HepG2 (cell line): ENCODE data around the gene PDE4D. TPM values are rescaled to one million over a fixed set of nuclear protein-coding genes. Genes with fewer than 3 reads are reported as not detected.

Experiments used
- ATAC-seq: fragments of 200-7000 bp; cut with Tn5 transposase; 3 replicates; pipeline ENCODE4 v1.9.1; 2020; ENCODE audit warnings: mild to moderate bottlenecking, moderate library complexity
- BruUV-seq: library from RNA; stranded (reverse); fragments of 400-500 nt; replicated peaks from 2 replicates; lab custom pipeline; 2021; lab: Mats Ljungman, UMichigan
- CTCF ChIA-PET: fragments of 300-600 bp; formaldehyde crosslinking; extraction: SDS; loops from one replicate; lab custom pipeline; 2021; ENCODE audit warnings: low total read pairs, inconsistent platforms, low intra/inter-chr PET ratio; lab: Yijun Ruan, JAX
- POLR2A ChIA-PET: fragments of 350-600 bp; sonication (Branson Sonifier 250); formaldehyde crosslinking; loops from one replicate; lab custom pipeline; 2020; ENCODE audit warnings: antibody characterized with exemption, inconsistent platforms; lab: Yijun Ruan, JAX
- DNase-seq: peaks from one replicate; pipeline ENCODE4 v3.0.0-alpha.2; 2015; ENCODE audit warnings: low spot score
- FAIRE-seq: peaks from 3 replicates; lab custom pipeline; 2011; peaks lifted over from hg19 to GRCh38; lab: Jason Lieb, UNC
- H2AFZ ChIP-seq: one replicate; pipeline ENCODE4 v1.6.1; 2011; ENCODE audit warnings: low read length, inconsistent platforms
- H3K27ac ChIP-seq: fragments of 300-600 bp; 3 replicates; pipeline ENCODE4 v1.8.0; 2011; ENCODE audit warnings: mixed run types, mild to moderate bottlenecking, mixed read lengths, low read length, inconsistent platforms; ENCODE audit not compliant: insufficient read depth; ENCODE audit errors: extremely low read length
- H3K27me3 ChIP-seq, 2 experiments: fragments of 200-600 bp in 1 of 2; 2 replicates in 1 of 2; 3 replicates in 1 of 2; pipeline versions ENCODE4 v1.6.0 to v1.8.0; 2011; ENCODE audit warnings: low read length in 2 of 2, mild to moderate bottlenecking in 2 of 2, moderate library complexity in 2 of 2, inconsistent platforms in 1 of 2; ENCODE audit not compliant: insufficient read depth in 2 of 2, control insufficient read depth in 1 of 2
- H3K36me3 ChIP-seq, 2 experiments: fragments of 200-600 bp in 1 of 2; replicated peaks in 1 of 2; 2 replicates in 1 of 2; 3 replicates in 1 of 2; pipeline versions ENCODE4 v1.5.1 to v1.8.0; 2011; ENCODE audit warnings: low read length in 2 of 2, inconsistent platforms in 1 of 2; ENCODE audit not compliant: insufficient read depth in 2 of 2, control insufficient read depth in 1 of 2
- H3K4me1 ChIP-seq: 2 replicates; pipeline ENCODE4 v1.5.1; 2012; ENCODE audit warnings: low read length, inconsistent platforms; ENCODE audit not compliant: insufficient read depth
- H3K4me2 ChIP-seq: 2 replicates; pipeline ENCODE4 v1.6.0; 2011; ENCODE audit warnings: low read depth, low read length, inconsistent platforms
- H3K4me3 ChIP-seq, 3 experiments: fragments of 200-600 bp in 1 of 3; sonication (generic), shearing (Covaris generic) in 1 of 3; replicated peaks in 1 of 3; 2 replicates each; pipeline ENCODE4 v1.5.1; 2011 to 2016; ENCODE audit warnings: low read length in 3 of 3, inconsistent platforms in 2 of 3, low read depth in 2 of 3, mild to moderate bottlenecking in 2 of 3, control low read depth in 1 of 3, mixed read lengths in 1 of 3; ENCODE audit not compliant: insufficient read depth in 1 of 3
- H3K79me2 ChIP-seq: one replicate; pipeline ENCODE4 v1.6.1; 2011; ENCODE audit warnings: low read length, inconsistent platforms; ENCODE audit not compliant: insufficient read depth
- H3K9ac ChIP-seq: 2 replicates; pipeline ENCODE4 v1.6.0; 2011; ENCODE audit warnings: mild to moderate bottlenecking, low read depth, low read length, inconsistent platforms; ENCODE audit not compliant: insufficient read depth
- H3K9me3 ChIP-seq: 2 replicates; pipeline ENCODE4 v1.5.1; 2012; ENCODE audit warnings: mild to moderate bottlenecking, low read length
- H4K20me1 ChIP-seq: 2 replicates; pipeline ENCODE4 v1.6.0; 2011; ENCODE audit warnings: inconsistent platforms, mild to moderate bottlenecking, low read length, moderate library complexity; ENCODE audit not compliant: insufficient read depth
- BRCA1 ChIP-seq: sonication (generic); formaldehyde crosslinking; IDR thresholded peaks from 2 replicates; pipeline ENCODE4 v1.4.0; 2020; ENCODE audit warnings: missing genetic modification reagents
- RELA ChIP-seq: sonication (generic); formaldehyde crosslinking; IDR thresholded peaks from 2 replicates; pipeline ENCODE4 v1.4.0; 2020; ENCODE audit warnings: missing genetic modification reagents
- SALL2 ChIP-seq: sonication (generic); formaldehyde crosslinking; IDR thresholded peaks from 2 replicates; pipeline ENCODE4 v1.8.1; 2023; ENCODE audit warnings: mild to moderate bottlenecking, missing genetic modification reagents, inconsistent platforms
- SUZ12 ChIP-seq: fragments of 150-350 bp; IDR thresholded peaks from 2 replicates; pipeline ENCODE4 v1.6.1; 2014; ENCODE audit warnings: low read depth, low read length
- ZNF224 ChIP-seq: sonication (generic); formaldehyde crosslinking; IDR thresholded peaks from 2 replicates; pipeline ENCODE4 v1.5.0; 2020; ENCODE audit warnings: mild to moderate bottlenecking, missing genetic modification reagents
- ZNF256 ChIP-seq: sonication (generic); formaldehyde crosslinking; conservative IDR thresholded peaks from 2 replicates; pipeline ENCODE4 v1.4.0; 2020; ENCODE audit warnings: missing genetic modification reagents
- ZNF382 ChIP-seq: sonication (generic); formaldehyde crosslinking; IDR thresholded peaks from 2 replicates; pipeline ENCODE4 v1.5.0; 2020; ENCODE audit warnings: missing genetic modification reagents, mild to moderate bottlenecking, borderline replicate concordance
- ZNF670 ChIP-seq: sonication (generic); formaldehyde crosslinking; IDR thresholded peaks from 2 replicates; pipeline ENCODE4 v1.8.0; 2022; ENCODE audit warnings: mild to moderate bottlenecking, missing genetic modification reagents, borderline replicate concordance
- ZNF674 ChIP-seq: sonication (generic); formaldehyde crosslinking; IDR thresholded peaks from 2 replicates; pipeline ENCODE4 v1.5.0; 2020; ENCODE audit warnings: low read depth, mild to moderate bottlenecking, missing genetic modification reagents
- WGBS: methylation state at CpG from one replicate; pipeline ENCODE4 v1.1.6; 2017; ENCODE audit warnings: low lambda C conversion rate; 5-methylcytosine and 5-hydroxymethylcytosine counted together
- in situ Hi-C: cut with HindIII; loops from 2 replicates; pipeline ENCODE4 v1.10.0; 2017; ENCODE audit warnings: low pct_unique_long_range_greater_than_20kb; ENCODE audit not compliant: extremely low pct_ligation_motif_present
- intact Hi-C: fragments of 100-400 bp; cut with micrococcal nuclease; formaldehyde crosslinking; loops from one replicate; pipeline ENCODE4 v1.10.0; 2022; ENCODE audit not compliant: unreplicated experiment
- polyA plus RNA-seq, 8 experiments: library from polyadenylated mRNA; depleted of rRNA in 3 of 8; stranded (reverse) in 7 of 8; unstranded in 1 of 8; fragments of >200 nt; fragmentation: Illumina TruSeq in 4 of 8; extraction: Trizol in 4 of 8; gene quantifications; 2 replicates each; pipeline versions ENCODE4 v1.2.1 to v1.2.3, GENCODE V29; 2011 to 2016; ENCODE audit warnings: low read depth in 4 of 8, missing spikeins in 1 of 8, mixed read lengths in 1 of 8; ENCODE audit not compliant: insufficient read depth in 1 of 8
- total RNA-seq, 5 experiments: library from RNA; depleted of rRNA; stranded (reverse); fragments of >200 nt; fragmentation: Illumina TruSeq; extraction: Trizol; gene quantifications; 2 replicates each; pipeline ENCODE4 v1.2.3, GENCODE V29; 2016; ENCODE audit warnings: low read depth in 1 of 5
- TF ChIP-seq, protein P1 (sequence below): sonication (generic); formaldehyde crosslinking; IDR thresholded peaks from 2 replicates; pipeline ENCODE4 v1.5.0; 2020; ENCODE audit warnings: missing genetic modification reagents
- TF ChIP-seq, protein P2 (sequence below): sonication (generic); formaldehyde crosslinking; IDR thresholded peaks from 2 replicates; pipeline ENCODE4 v1.8.1; 2023; ENCODE audit warnings: missing genetic modification reagents, inconsistent platforms, borderline replicate concordance
- TF ChIP-seq, protein P3 (sequence below): sonication (generic); formaldehyde crosslinking; IDR thresholded peaks from 2 replicates; pipeline ENCODE4 v1.5.0; 2020; ENCODE audit warnings: mild to moderate bottlenecking, missing genetic modification reagents
- TF ChIP-seq, protein P4 (sequence below): sonication (generic); formaldehyde crosslinking; IDR thresholded peaks from 2 replicates; pipeline ENCODE4 v1.8.0; 2022; ENCODE audit warnings: missing genetic modification reagents, mild to moderate bottlenecking, inconsistent platforms, borderline replicate concordance
- TF ChIP-seq, protein P5 (sequence below): sonication (generic); formaldehyde crosslinking; IDR thresholded peaks from 2 replicates; pipeline ENCODE4 v1.4.0; 2020; ENCODE audit warnings: missing genetic modification reagents, mild to moderate bottlenecking, borderline replicate concordance

The PDE4D gene
- total and polyA plus RNA-seq, 2 of the 13 experiments (the other 11 are each of a cell fraction or from before 2014, with no cell fraction given), result 7.0 to 12.2 TPM

DNA sequence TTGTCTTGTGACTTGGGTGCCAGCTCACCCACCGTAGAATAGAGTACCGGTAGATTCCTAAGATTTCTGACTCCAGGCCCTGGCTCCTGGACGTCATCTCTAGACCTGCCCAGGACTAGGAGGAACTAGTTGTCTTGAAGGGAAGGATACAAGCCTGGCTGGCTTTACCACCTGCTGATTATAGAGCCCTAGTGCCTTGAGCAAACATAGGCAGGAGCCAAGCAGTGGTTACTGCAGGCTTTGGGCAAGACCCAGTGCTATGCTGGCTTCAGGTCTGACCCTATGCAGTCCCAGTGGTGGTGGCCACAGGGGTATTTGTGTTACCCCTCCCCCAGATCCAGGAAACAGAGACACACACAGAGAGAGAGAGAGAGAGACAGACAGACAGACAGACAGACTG, 606.2 kb downstream of the PDE4D start (continued):
- TF ChIP-seq, protein P1, sequence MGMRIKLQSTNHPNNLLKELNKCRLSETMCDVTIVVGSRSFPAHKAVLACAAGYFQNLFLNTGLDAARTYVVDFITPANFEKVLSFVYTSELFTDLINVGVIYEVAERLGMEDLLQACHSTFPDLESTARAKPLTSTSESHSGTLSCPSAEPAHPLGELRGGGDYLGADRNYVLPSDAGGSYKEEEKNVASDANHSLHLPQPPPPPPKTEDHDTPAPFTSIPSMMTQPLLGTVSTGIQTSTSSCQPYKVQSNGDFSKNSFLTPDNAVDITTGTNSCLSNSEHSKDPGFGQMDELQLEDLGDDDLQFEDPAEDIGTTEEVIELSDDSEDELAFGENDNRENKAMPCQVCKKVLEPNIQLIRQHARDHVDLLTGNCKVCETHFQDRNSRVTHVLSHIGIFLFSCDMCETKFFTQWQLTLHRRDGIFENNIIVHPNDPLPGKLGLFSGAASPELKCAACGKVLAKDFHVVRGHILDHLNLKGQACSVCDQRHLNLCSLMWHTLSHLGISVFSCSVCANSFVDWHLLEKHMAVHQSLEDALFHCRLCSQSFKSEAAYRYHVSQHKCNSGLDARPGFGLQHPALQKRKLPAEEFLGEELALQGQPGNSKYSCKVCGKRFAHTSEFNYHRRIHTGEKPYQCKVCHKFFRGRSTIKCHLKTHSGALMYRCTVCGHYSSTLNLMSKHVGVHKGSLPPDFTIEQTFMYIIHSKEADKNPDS, result no peak
- no peak for TF ChIP-seq ZNF382 (CRISPR knock-in tag)
- TF ChIP-seq BRCA1 (CRISPR knock-in tag), result no peak

DNA sequence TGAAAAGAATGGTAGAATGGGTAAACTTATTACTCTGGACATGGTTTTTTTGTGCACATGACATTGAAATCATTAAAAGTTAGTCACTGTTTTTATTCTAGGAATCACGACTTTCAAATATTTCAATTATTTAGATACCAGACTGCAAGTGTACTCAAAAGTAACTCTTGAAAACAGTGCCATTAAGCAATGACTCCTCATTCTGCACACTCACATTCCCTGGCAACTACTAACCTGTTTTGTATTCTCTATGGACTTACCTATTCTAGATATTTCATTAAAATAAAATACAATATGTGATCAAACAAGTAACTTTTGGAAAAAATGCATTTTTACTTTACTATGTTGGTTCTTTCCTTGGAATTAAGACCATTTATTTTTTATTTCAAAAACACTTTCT, 607.0 kb downstream of the PDE4D start:
- in situ Hi-C loops (no loop called here), intact Hi-C loops (no loop called here)
- WGBS, result 40% methylated on average over 1 of the region's 1 CpG
- Histone ChIP-seq H3K9me3 (no peaks in the 10 kb centered on the region), H3K4me1 (no peaks in the 10 kb centered on the region), H2AFZ (no peak overlapping the region), H3K79me2 (no peaks in the 10 kb centered on the region), H3K4me2 (no peak overlapping the region), H3K36me3 (no peaks in the 10 kb centered on the region), H3K27me3 (no peaks in the 10 kb centered on the region), H4K20me1 (no peaks in the 10 kb centered on the region), H3K4me3 (no peak overlapping the region), H3K27ac (no peak overlapping the region), H3K9ac (no peak overlapping the region)
- POLR2A ChIA-PET, result no interaction called here
- DNase-seq, result no peak
- BruUV-seq, result no TSS peak
- FAIRE-seq, result no peak
- no peak for ATAC-seq
- CTCF ChIA-PET, result no interaction called here
- TF ChIP-seq ZNF670 (CRISPR knock-in tag), result no peak
- TF ChIP-seq, protein P2, sequence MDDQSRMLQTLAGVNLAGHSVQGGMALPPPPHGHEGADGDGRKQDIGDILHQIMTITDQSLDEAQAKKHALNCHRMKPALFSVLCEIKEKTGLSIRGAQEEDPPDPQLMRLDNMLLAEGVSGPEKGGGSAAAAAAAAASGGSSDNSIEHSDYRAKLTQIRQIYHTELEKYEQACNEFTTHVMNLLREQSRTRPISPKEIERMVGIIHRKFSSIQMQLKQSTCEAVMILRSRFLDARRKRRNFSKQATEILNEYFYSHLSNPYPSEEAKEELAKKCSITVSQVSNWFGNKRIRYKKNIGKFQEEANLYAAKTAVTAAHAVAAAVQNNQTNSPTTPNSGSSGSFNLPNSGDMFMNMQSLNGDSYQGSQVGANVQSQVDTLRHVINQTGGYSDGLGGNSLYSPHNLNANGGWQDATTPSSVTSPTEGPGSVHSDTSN (CRISPR knock-in tag), result no peak
- TF ChIP-seq, protein P3, sequence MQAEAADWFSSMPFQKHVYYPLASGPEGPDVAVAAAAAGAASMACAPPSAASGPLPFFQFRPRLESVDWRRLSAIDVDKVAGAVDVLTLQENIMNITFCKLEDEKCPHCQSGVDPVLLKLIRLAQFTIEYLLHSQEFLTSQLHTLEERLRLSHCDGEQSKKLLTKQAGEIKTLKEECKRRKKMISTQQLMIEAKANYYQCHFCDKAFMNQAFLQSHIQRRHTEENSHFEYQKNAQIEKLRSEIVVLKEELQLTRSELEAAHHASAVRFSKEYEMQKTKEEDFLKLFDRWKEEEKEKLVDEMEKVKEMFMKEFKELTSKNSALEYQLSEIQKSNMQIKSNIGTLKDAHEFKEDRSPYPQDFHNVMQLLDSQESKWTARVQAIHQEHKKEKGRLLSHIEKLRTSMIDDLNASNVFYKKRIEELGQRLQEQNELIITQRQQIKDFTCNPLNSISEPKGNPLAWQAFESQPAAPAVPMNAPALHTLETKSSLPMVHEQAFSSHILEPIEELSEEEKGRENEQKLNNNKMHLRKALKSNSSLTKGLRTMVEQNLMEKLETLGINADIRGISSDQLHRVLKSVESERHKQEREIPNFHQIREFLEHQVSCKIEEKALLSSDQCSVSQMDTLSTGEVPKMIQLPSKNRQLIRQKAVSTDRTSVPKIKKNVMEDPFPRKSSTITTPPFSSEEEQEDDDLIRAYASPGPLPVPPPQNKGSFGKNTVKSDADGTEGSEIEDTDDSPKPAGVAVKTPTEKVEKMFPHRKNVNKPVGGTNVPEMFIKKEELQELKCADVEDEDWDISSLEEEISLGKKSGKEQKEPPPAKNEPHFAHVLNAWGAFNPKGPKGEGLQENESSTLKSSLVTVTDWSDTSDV (CRISPR knock-in tag), result no peak
- TF ChIP-seq ZNF674 (CRISPR knock-in tag), result no peak
- no peak for TF ChIP-seq ZNF256 (CRISPR knock-in tag)
- no peak for TF ChIP-seq SALL2
- TF ChIP-seq ZNF224, result no peak
- TF ChIP-seq, protein P4, sequence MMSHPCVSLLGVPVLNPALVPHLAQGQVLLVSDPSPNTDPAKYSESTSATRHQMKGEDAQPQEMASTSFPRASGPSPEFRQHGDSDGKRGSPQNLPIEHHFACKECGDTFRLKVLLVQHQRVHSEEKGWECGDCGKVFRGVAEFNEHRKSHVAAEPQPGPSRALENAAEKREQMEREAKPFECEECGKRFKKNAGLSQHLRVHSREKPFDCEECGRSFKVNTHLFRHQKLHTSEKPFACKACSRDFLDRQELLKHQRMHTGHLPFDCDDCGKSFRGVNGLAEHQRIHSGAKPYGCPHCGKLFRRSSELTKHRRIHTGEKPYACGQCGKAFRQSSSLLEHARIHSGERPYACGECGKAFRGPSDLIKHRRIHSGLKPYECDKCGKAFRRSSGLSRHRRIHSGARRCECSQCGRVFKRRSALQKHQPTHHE, result no peak
- TF ChIP-seq, protein P5, sequence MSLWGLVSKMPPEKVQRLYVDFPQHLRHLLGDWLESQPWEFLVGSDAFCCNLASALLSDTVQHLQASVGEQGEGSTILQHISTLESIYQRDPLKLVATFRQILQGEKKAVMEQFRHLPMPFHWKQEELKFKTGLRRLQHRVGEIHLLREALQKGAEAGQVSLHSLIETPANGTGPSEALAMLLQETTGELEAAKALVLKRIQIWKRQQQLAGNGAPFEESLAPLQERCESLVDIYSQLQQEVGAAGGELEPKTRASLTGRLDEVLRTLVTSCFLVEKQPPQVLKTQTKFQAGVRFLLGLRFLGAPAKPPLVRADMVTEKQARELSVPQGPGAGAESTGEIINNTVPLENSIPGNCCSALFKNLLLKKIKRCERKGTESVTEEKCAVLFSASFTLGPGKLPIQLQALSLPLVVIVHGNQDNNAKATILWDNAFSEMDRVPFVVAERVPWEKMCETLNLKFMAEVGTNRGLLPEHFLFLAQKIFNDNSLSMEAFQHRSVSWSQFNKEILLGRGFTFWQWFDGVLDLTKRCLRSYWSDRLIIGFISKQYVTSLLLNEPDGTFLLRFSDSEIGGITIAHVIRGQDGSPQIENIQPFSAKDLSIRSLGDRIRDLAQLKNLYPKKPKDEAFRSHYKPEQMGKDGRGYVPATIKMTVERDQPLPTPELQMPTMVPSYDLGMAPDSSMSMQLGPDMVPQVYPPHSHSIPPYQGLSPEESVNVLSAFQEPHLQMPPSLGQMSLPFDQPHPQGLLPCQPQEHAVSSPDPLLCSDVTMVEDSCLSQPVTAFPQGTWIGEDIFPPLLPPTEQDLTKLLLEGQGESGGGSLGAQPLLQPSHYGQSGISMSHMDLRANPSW (CRISPR knock-in tag), result no peak
- no peak for TF ChIP-seq SUZ12
- no peak for TF ChIP-seq RELA (CRISPR knock-in tag)
